Erythroblast (primary cell): ENCODE measurements around the gene PPP4R1.

Experiments
- GATA1 ChIP-seq: IDR thresholded peaks from 2 replicates; pipeline ENCODE4 v1.6.1; 2011; ENCODE audit warnings: low read depth, mild to moderate bottlenecking, control low read depth, low read length, moderate library complexity
- POLR2A ChIP-seq: IDR thresholded peaks from 2 replicates; pipeline ENCODE4 v1.6.1; 2011; ENCODE audit warnings: mild to moderate bottlenecking, low read length

- no peak for TF ChIP-seq POLR2A
- TF ChIP-seq GATA1 = no peak
These were observed 67.9 kb downstream of the PPP4R1 start for GRCh38 chr18:9546468-9546867.
